SU-DHL-6 (cell line): ENCODE measurements around the gene NFYC.
"Not testable (repeated sequence)": the region's sequence is repeated elsewhere in the genome, so short reads cannot be mapped to it uniquely, and the experiment has no call there.

Experiments used
- H2AFZ ChIP-seq: fragments of 200-600 bp; sonication (generic); 2 replicates; pipeline ENCODE4 v1.6.1; 2014; ENCODE audit warnings: low read depth, mild to moderate bottlenecking, moderate library complexity, mixed read lengths, antibody characterized with exemption, low read length; ENCODE audit not compliant: severe bottlenecking
- H3F3A ChIP-seq: fragments of 200-600 bp; shearing (Covaris generic); 2 replicates; pipeline ENCODE4 v1.6.0; 2016; ENCODE audit warnings: antibody characterized with exemption, mild to moderate bottlenecking; ENCODE audit not compliant: insufficient read depth
- H3K27ac ChIP-seq: fragments of 200-600 bp; sonication (generic); 2 replicates; pipeline ENCODE4 v1.5.1; 2016; ENCODE audit warnings: low read depth, mild to moderate bottlenecking, low read length, moderate library complexity, mixed read lengths
- H3K27me3 ChIP-seq: fragments of 200-600 bp; sonication (generic), shearing (Covaris generic); 2 replicates; pipeline ENCODE4 v1.6.0; 2014; ENCODE audit warnings: mild to moderate bottlenecking, low read length
- H3K36me3 ChIP-seq: fragments of 200-600 bp; sonication (generic); 2 replicates; pipeline ENCODE4 v1.6.1; 2014; ENCODE audit warnings: mild to moderate bottlenecking, low read length, mixed read lengths
- H3K4me2 ChIP-seq: fragments of 300-600, 200-600 bp; shearing (Covaris generic), sonication (generic); 2 replicates; pipeline ENCODE4 v1.6.0; 2014; ENCODE audit warnings: low read length, low read depth, mild to moderate bottlenecking; ENCODE audit not compliant: poor library complexity, severe bottlenecking
- H3K4me3 ChIP-seq: fragments of 200-600 bp; sonication (generic); 2 replicates; pipeline ENCODE4 v1.5.1; 2014; ENCODE audit warnings: antibody characterized with exemption, low read length, mild to moderate bottlenecking, mixed read lengths; ENCODE audit not compliant: insufficient read depth, poor library complexity, severe bottlenecking
- H3K79me2 ChIP-seq: fragments of 200-600 bp; sonication (generic); 2 replicates; pipeline ENCODE4 v1.6.1; 2014; ENCODE audit warnings: mild to moderate bottlenecking, low read length, moderate library complexity; ENCODE audit not compliant: insufficient read depth
- H3K9ac ChIP-seq: fragments of 200-600 bp; sonication (generic); 2 replicates; pipeline ENCODE4 v1.7.0; 2014; ENCODE audit warnings: mild to moderate bottlenecking, low read length
- H3K9me2 ChIP-seq: fragments of 200-600 bp; sonication (generic); replicated peaks from 2 replicates; pipeline ENCODE4 v1.6.1; 2014; ENCODE audit warnings: low read length; ENCODE audit not compliant: insufficient read depth
- H3K9me3 ChIP-seq: fragments of 200-600 bp; sonication (generic); 2 replicates; pipeline ENCODE4 v1.6.1; 2014; ENCODE audit warnings: low read length, mixed read lengths; ENCODE audit not compliant: insufficient read depth
- H4K20me1 ChIP-seq: fragments of 200-600 bp; sonication (generic); 2 replicates; pipeline ENCODE4 v1.6.1; 2014; ENCODE audit warnings: low read depth, mild to moderate bottlenecking, antibody characterized with exemption, low read length, moderate library complexity, mixed read lengths
- CTCF ChIP-seq: fragments of 200-600 bp; sonication (generic); IDR thresholded peaks from one replicate; pipeline ENCODE4 v1.5.1; 2017; ENCODE audit warnings: antibody characterized with exemption, mild to moderate bottlenecking, low read length, moderate library complexity; ENCODE audit not compliant: insufficient read depth, poor library complexity, severe bottlenecking
- EZH2phosphoT487 ChIP-seq: fragments of 200-600 bp; sonication (generic), shearing (Covaris generic); conservative IDR thresholded peaks from 2 replicates; pipeline ENCODE4 v1.6.1; 2018; ENCODE audit warnings: mild to moderate bottlenecking, antibody characterized with exemption, low read length, moderate library complexity, mixed read lengths

NFYC gene

GRCh38 chr1:40697436-40697835, 5.9 kb downstream of the NFYC start:
- Histone ChIP-seq H3K9me3 (no peaks in the 10 kb centered on the region), H3K9me2 (no peaks in the 10 kb centered on the region), H3F3A (no peaks in the 10 kb centered on the region; the same call in 1 of the 2 replicates), H3K27ac (no peak overlapping the region), H2AFZ (no peak overlapping the region), H3K27me3 (no peaks in the 10 kb centered on the region), H3K4me2 (no peak overlapping the region), H3K4me3 (no peak overlapping the region), H3K9ac (no peak overlapping the region), H4K20me1 (no peaks in the 10 kb centered on the region), H3K36me3 (peaks cover 5% of the 10 kb centered on the region; the same call in 1 of the 2 replicates), H3K79me2 (peaks cover 100% of the 10 kb centered on the region)
- TF ChIP-seq EZH2phosphoT487 (no peak), CTCF (no peak)

GRCh38 chr1:40699787-40700186, 8.3 kb downstream of the NFYC start:
- Histone ChIP-seq H3K27me3 (no peaks in the 10 kb centered on the region), H3K4me2 (no peak overlapping the region), H3K36me3 (peaks cover 5% of the 10 kb centered on the region; the same call in 1 of the 2 replicates), H3K9me3 (no peaks in the 10 kb centered on the region), H4K20me1 (no peaks in the 10 kb centered on the region), H3F3A (no peaks in the 10 kb centered on the region; the same call in 1 of the 2 replicates), H3K9me2 (no peaks in the 10 kb centered on the region), H2AFZ (no peak overlapping the region), H3K4me3 (no peak overlapping the region), H3K9ac (no peak overlapping the region), H3K27ac (no peak overlapping the region), H3K79me2 (peaks cover 100% of the 10 kb centered on the region)
- TF ChIP-seq EZH2phosphoT487 = no peak

- no peak overlapping the region for H3K4me3 ChIP-seq
- H3K79me2 ChIP-seq = peaks cover 100% of the 10 kb centered on the region
- peaks cover 5% of the 10 kb centered on the region; the same call in 1 of the 2 replicates for H3K36me3 ChIP-seq
- no peaks in the 10 kb centered on the region for H4K20me1 ChIP-seq
- peak overlapping the region; percentile 7; the same call in 1 of the 2 replicates for H3K27ac ChIP-seq
- no peak overlapping the region for H2AFZ ChIP-seq
- no peaks in the 10 kb centered on the region; the same call in 1 of the 2 replicates for H3F3A ChIP-seq
- H3K9me3 ChIP-seq = no peaks in the 10 kb centered on the region
- TF ChIP-seq CTCF (no peak), EZH2phosphoT487 (no peak)
- H3K9me2 ChIP-seq = no peaks in the 10 kb centered on the region
- H3K9ac ChIP-seq = peak overlapping the region; percentile 14; the same call in 1 of the 2 replicates
- H3K4me2 ChIP-seq = peak overlapping the region; percentile 36
- H3K27me3 ChIP-seq = no peaks in the 10 kb centered on the region
These were observed 10.2 kb downstream of the NFYC start for GRCh38 chr1:40701684-40702083.

GRCh38 chr1:40702810-40703209, 11.3 kb downstream of the NFYC start:
- Histone ChIP-seq H3K4me2 (peak overlapping the region; percentile 9), H3K79me2 (peaks cover 97% of the 10 kb centered on the region)
- H4K20me1 ChIP-seq, H3K9me3 ChIP-seq, H3K27me3 ChIP-seq, H2AFZ ChIP-seq, H3K36me3 ChIP-seq, H3K4me3 ChIP-seq, H3K9ac ChIP-seq, H3F3A ChIP-seq, H3K9me2 ChIP-seq, H3K27ac ChIP-seq: not testable (repeated sequence)
